Activated T-cell treated with anti-CD3 and anti-CD28 coated beads, Interleukin-2, amount 50 U/mL, for 24 hours (primary cell): Measurements from ENCODE around the gene TDRKH.
"Not testable (repeated sequence)": the region's sequence is repeated elsewhere in the genome, so short reads cannot be mapped to it uniquely, and the experiment has no call there.

ENCODE experiments used
- DNase-seq: peaks from one replicate; pipeline ENCODE4 v3.0.0-alpha.2; 2020
- H3K27ac Mint-ChIP-seq: 2 replicates; pipeline ENCODE4 v1.8.0; 2020; ENCODE audit warnings: mild to moderate bottlenecking, mixed read lengths
- H3K27me3 Mint-ChIP-seq: 2 replicates; pipeline ENCODE4 v1.8.0; 2020; ENCODE audit warnings: mixed read lengths
- H3K36me3 Mint-ChIP-seq: 2 replicates; pipeline ENCODE4 v1.8.0; 2020; ENCODE audit warnings: low read depth, mixed read lengths
- H3K4me1 Mint-ChIP-seq: 2 replicates; pipeline ENCODE4 v1.8.0; 2020; ENCODE audit warnings: low read depth, mixed read lengths
- H3K4me3 Mint-ChIP-seq: 2 replicates; pipeline ENCODE4 v1.8.0; 2020; ENCODE audit warnings: mild to moderate bottlenecking, moderate library complexity, mixed read lengths
- H3K9me3 Mint-ChIP-seq: 2 replicates; pipeline ENCODE4 v1.8.0; 2020; ENCODE audit warnings: mixed read lengths

TDRKH gene

DNA sequence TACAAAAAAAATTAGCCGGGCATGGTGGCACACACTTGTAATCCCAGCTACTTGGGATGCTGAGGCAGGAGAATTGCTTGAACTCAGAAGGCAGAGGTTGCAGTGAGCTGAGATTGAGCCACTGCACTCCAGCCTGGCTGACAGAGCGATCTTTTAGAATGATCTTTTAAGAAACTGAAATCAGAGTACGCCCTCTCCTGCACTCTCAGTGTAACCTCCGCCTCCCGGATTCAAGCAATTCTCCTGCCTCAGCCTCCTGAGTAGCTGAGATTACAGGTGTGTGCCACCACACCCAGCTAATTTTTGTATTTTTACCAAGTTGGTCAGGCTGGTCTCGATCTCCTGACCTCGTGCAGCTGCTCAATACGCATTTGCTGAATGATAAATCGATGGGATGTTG, 56.3 kb downstream of the TDRKH start:
- not testable (repeated sequence) for H3K4me1 Mint-ChIP-seq, H3K27ac Mint-ChIP-seq, H3K4me3 Mint-ChIP-seq, H3K36me3 Mint-ChIP-seq, DNase-seq
- Mint-ChIP-seq H3K27me3 (peaks cover 24% of the 10 kb centered on the region), H3K9me3 (peaks cover 11% of the 10 kb centered on the region)

DNA sequence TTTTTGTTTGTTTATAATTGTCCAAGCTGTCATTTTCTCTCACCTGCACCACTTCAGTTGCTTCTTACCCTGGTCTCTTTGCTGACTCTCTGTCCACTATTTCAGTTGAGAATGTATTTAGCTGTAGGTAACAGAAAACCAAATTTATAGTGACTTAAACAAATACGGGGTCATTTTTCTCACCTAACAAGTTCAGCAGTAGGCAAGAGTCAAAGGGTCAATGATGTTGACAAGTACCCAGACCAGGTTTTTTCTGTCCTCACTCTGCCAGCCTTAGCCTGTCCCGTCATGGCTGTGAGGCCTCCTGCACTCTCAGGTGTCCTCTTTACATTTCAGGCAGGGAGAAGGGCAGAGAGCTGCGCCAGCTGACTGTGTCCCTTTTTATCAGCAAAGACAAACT, 57.2 kb downstream of the TDRKH start:
- peaks cover 31% of the 10 kb centered on the region for H3K27me3 Mint-ChIP-seq
- no peak overlapping the region for H3K4me3 Mint-ChIP-seq
- H3K36me3 Mint-ChIP-seq: no peaks in the 10 kb centered on the region
- no peak for DNase-seq
- H3K4me1 Mint-ChIP-seq: no peaks in the 10 kb centered on the region
- H3K27ac Mint-ChIP-seq: no peak overlapping the region
- H3K9me3 Mint-ChIP-seq: peaks cover 6% of the 10 kb centered on the region

DNA sequence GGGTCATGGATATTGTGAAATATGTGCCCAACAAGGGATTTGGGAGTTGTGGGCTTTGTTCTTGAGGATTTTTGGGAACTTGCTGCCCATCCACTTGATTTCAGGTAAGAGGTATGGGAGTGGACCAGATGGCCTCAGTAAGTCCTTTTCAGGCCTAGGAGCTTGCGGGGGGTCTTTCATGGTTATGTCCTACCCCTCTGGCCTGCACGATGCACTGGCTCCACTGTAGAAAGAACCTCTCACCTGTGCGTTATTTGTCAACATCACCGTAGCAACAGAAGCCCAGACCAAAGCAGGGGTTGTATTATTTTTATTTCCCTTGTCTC, 60.4 kb downstream of the TDRKH start:
- Mint-ChIP-seq H3K27ac (no peak overlapping the region), H3K27me3 (peaks cover 58% of the 10 kb centered on the region), H3K4me3 (no peak overlapping the region), H3K36me3 (no peaks in the 10 kb centered on the region), H3K9me3 (no peaks in the 10 kb centered on the region), H3K4me1 (no peaks in the 10 kb centered on the region)
- no peak for DNase-seq

GRCh38 chr1:151729157-151729965, 60.9 kb downstream of the TDRKH start:
- Mint-ChIP-seq H3K9me3 (no peaks in the 10 kb centered on the region), H3K27ac (no peak overlapping the region), H3K4me3 (no peak overlapping the region), H3K27me3 (peaks cover 58% of the 10 kb centered on the region), H3K36me3 (no peaks in the 10 kb centered on the region), H3K4me1 (no peaks in the 10 kb centered on the region)
- no peak for DNase-seq

GRCh38 chr1:151728151-151729054, 61.9 kb downstream of the TDRKH start:
- Mint-ChIP-seq H3K9me3 (no peaks in the 10 kb centered on the region), H3K36me3 (no peaks in the 10 kb centered on the region), H3K4me1 (no peaks in the 10 kb centered on the region), H3K27me3 (peaks cover 65% of the 10 kb centered on the region), H3K4me3 (no peak overlapping the region), H3K27ac (no peak overlapping the region)
- DNase-seq: no peak

DNA sequence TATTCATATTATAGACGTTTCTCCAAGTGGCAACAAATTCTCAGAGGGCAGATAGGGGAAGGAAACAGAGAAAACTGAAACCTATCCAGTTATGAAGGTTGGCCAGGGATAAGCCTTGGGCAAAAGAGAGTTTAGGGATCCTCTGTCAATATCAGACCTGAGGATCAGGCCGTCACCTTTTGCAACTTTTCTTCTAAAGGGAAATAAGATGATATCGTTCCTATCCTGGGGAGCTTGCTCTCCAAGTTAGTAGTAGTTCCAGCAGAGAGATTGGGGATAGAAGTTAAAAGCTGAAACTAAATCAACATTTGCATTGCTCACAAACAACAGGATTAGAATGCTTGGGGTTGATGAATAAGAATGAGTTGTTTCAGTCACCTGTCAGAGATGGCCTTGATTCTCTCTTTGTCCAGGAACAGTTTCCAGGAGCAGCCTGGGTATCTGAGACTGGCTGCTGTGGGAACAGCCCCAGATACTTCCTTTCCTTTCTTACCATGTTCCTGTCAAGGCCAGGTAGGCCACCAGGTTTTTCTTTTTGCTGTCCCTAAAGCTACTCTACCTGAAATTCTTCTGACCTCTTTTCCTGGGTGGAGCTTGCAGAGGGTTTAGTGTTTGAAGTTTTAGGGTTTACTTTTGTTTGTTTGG, 66.5 kb downstream of the TDRKH start:
- Mint-ChIP-seq H3K27ac (no peak overlapping the region), H3K9me3 (no peaks in the 10 kb centered on the region), H3K36me3 (no peaks in the 10 kb centered on the region), H3K4me1 (peaks cover 19% of the 10 kb centered on the region), H3K27me3 (peaks cover 79% of the 10 kb centered on the region), H3K4me3 (no peak overlapping the region)
- DNase-seq: no peak
